PC-3 (cell line): Measurements from ENCODE around the gene TREH. TPM values are rescaled to one million over a fixed set of nuclear protein-coding genes. Genes with fewer than 3 reads are reported as not detected.

Experiments
- ATAC-seq: fragments of 200-7000 bp; cut with Tn5 transposase; 2 replicates; pipeline ENCODE4 v1.9.1; 2020; ENCODE audit warnings: mild to moderate bottlenecking, moderate library complexity
- BruUV-seq: library from RNA; stranded (reverse); fragments of 400-500 nt; replicated peaks from 2 replicates; lab custom pipeline; 2021; lab: Mats Ljungman, UMichigan
- CTCF ChIA-PET: fragments of 300-600 bp; sonication (Branson Sonifier 250); formaldehyde crosslinking; loops from one replicate; lab custom pipeline; 2022; ENCODE audit warnings: antibody characterized with exemption; lab: Charles Lee
- POLR2A ChIA-PET: fragments of 300-600 bp; sonication (Branson Sonifier 250); formaldehyde crosslinking; loops from one replicate; lab custom pipeline; 2022; ENCODE audit warnings: antibody characterized with exemption; ENCODE audit not compliant: unreplicated experiment; lab: Charles Lee
- DNase-seq: peaks from one replicate; pipeline ENCODE4 v3.0.0-alpha.2; 2015
- H2AFZ ChIP-seq: fragments of 300-600 bp; sonication (generic); 2 replicates; pipeline ENCODE4 v1.6.0; 2016; ENCODE audit warnings: antibody characterized with exemption, low read length
- H3F3A ChIP-seq: fragments of 300-600 bp; sonication (generic); one replicate; pipeline ENCODE4 v1.6.0; 2017; ENCODE audit warnings: antibody characterized with exemption, low read length, control low read depth, mild to moderate bottlenecking; ENCODE audit not compliant: unreplicated experiment
- H3K27ac ChIP-seq: fragments of 300-600 bp; sonication (generic); 2 replicates; pipeline ENCODE4 v1.5.1; 2016; ENCODE audit warnings: mild to moderate bottlenecking, low read length
- H3K27me3 ChIP-seq: fragments of 300-600 bp; sonication (generic); 2 replicates; pipeline ENCODE4 v1.6.1; 2016; ENCODE audit warnings: low read length, mixed read lengths
- H3K36me3 ChIP-seq: fragments of 300-600 bp; sonication (generic); 2 replicates; pipeline ENCODE4 v1.6.1; 2016; ENCODE audit warnings: low read depth, mixed run types, low read length, mixed read lengths
- H3K4me1 ChIP-seq: fragments of 300-600 bp; sonication (generic); 2 replicates; pipeline ENCODE4 v1.5.1; 2016; ENCODE audit warnings: low read length; ENCODE audit not compliant: insufficient read depth
- H3K4me2 ChIP-seq: fragments of 300-600 bp; sonication (generic); 2 replicates; pipeline ENCODE4 v1.6.0; 2016; ENCODE audit warnings: low read length
- H3K4me3 ChIP-seq: fragments of 300-600 bp; sonication (generic); 2 replicates; pipeline ENCODE4 v1.5.1; 2016; ENCODE audit warnings: mild to moderate bottlenecking, low read length, mixed read lengths
- H3K79me2 ChIP-seq: fragments of 300-600 bp; sonication (generic); 2 replicates; pipeline ENCODE4 v1.6.1; 2017; ENCODE audit warnings: low read length, mixed read lengths
- H3K9ac ChIP-seq: fragments of 300-600 bp; sonication (generic); 2 replicates; pipeline ENCODE4 v1.6.0; 2016; ENCODE audit warnings: mild to moderate bottlenecking, low read length
- H3K9me2 ChIP-seq: fragments of 300-600 bp; sonication (generic); replicated peaks from 2 replicates; pipeline ENCODE4 v1.6.1; 2016; ENCODE audit warnings: mixed run types, low read length, mixed read lengths
- H3K9me3 ChIP-seq: fragments of 300-600 bp; sonication (generic); 2 replicates; pipeline ENCODE4 v1.6.1; 2016; ENCODE audit warnings: low read length, mixed read lengths
- H4K20me1 ChIP-seq: fragments of 300-600 bp; sonication (generic); 2 replicates; pipeline ENCODE4 v1.6.1; 2016; ENCODE audit warnings: low read length, mixed read lengths
- CTCF ChIP-seq: fragments of 300-600 bp; sonication (generic); conservative IDR thresholded peaks from 2 replicates; pipeline ENCODE4 v1.5.1; 2017; ENCODE audit warnings: antibody characterized with exemption, low read depth, mild to moderate bottlenecking, low read length
- EZH2 ChIP-seq: fragments of 300-600 bp; sonication (generic); IDR thresholded peaks from one replicate; pipeline ENCODE4 v1.6.1; 2017; ENCODE audit warnings: antibody characterized with exemption, mild to moderate bottlenecking, low read length; ENCODE audit not compliant: unreplicated experiment
- EZH2phosphoT487 ChIP-seq: fragments of 300-600 bp; sonication (generic); IDR thresholded peaks from 2 replicates; pipeline ENCODE4 v1.6.1; 2018; ENCODE audit warnings: mild to moderate bottlenecking, antibody characterized with exemption, low read length, borderline replicate concordance
- intact Hi-C: fragments of 100-400 bp; cut with micrococcal nuclease; formaldehyde crosslinking; loops from 2 replicates; pipeline ENCODE4 v1.9.0; 2023
- total RNA-seq: library from RNA; depleted of rRNA; stranded (reverse); fragments of >200 nt; gene quantifications from 2 replicates; pipeline ENCODE4 v1.2.3, GENCODE V29; 2014

The TREH gene
- total RNA-seq, 1 experiment from 2014 or later = not detected

- H3K4me1 ChIP-seq = peaks cover 15% of the 10 kb centered on the region; the same call in 1 of the 2 replicates
- no peaks in the 10 kb centered on the region for H3K36me3 ChIP-seq
- no TSS peak for BruUV-seq
- H3K4me2 ChIP-seq = no peak overlapping the region
- H2AFZ ChIP-seq = no peak overlapping the region
- DNase-seq (no peak), ATAC-seq (no peak)
- no peaks in the 10 kb centered on the region for H4K20me1 ChIP-seq
- H3K9ac ChIP-seq = no peak overlapping the region
- no peak overlapping the region for H3K4me3 ChIP-seq
- ChIA-PET POLR2A (no interaction called here), CTCF (interaction anchor here (0.6 to 0.8 kb wide), 2 partner anchors 14 to 124 kb away, joined by 3 to 20 read pairs; no protein-coding TSS in a partner anchor)
- no peaks in the 10 kb centered on the region for H3F3A ChIP-seq
- TF ChIP-seq EZH2phosphoT487 (no peak), EZH2 (no peak), CTCF (no peak)
- H3K27me3 ChIP-seq = no peaks in the 10 kb centered on the region
- no peaks in the 10 kb centered on the region for H3K79me2 ChIP-seq
- no peaks in the 10 kb centered on the region for H3K9me2 ChIP-seq
- intact Hi-C loops = loop anchor here (2.0 kb wide), 1 partner anchor 27 kb away; no protein-coding TSS in a partner anchor
- H3K9me3 ChIP-seq = no peaks in the 10 kb centered on the region
- no peak overlapping the region for H3K27ac ChIP-seq
These were observed 43.8 kb downstream of the TREH start for GRCh38 chr11:118635642-118636041.

- DNase-seq = no peak
- Histone ChIP-seq H3K36me3 (no peaks in the 10 kb centered on the region), H4K20me1 (no peaks in the 10 kb centered on the region), H3K4me1 (peaks cover 15% of the 10 kb centered on the region; the same call in 1 of the 2 replicates), H3F3A (no peaks in the 10 kb centered on the region), H3K9me2 (no peaks in the 10 kb centered on the region), H3K4me3 (peak overlapping the region; percentile 62), H3K27ac (no peak overlapping the region), H2AFZ (peak overlapping the region; percentile 71), H3K79me2 (no peaks in the 10 kb centered on the region), H3K27me3 (no peaks in the 10 kb centered on the region), H3K9ac (no peak overlapping the region), H3K9me3 (no peaks in the 10 kb centered on the region), H3K4me2 (peak overlapping the region; percentile 82)
- POLR2A ChIA-PET = interaction anchor here (0.5 to 1.3 kb wide), 2 partner anchors 12 to 15 kb away, joined by 3 read pairs; no protein-coding TSS in a partner anchor
- no TSS peak for BruUV-seq
- intact Hi-C loops = loop anchor here (2.0 kb wide), 1 partner anchor 26 kb away; no protein-coding TSS in a partner anchor
- no peak; the same call in 1 of the 2 replicates for ATAC-seq
- CTCF ChIA-PET = interaction anchor here (0.6 to 0.8 kb wide), 3 partner anchors 14 to 123 kb away, joined by 3 to 20 read pairs (median 3); partner anchors contain the start of gene PHLDB1
- TF ChIP-seq EZH2phosphoT487 (no peak), CTCF (no peak), EZH2 (no peak)
These were observed 44.2 kb downstream of the TREH start for GRCh38 chr11:118635237-118635591.
